K562 (cell line): ENCODE data around the gene RNFT1. TPM values are rescaled to one million over a fixed set of nuclear protein-coding genes. Genes with fewer than 3 reads are reported as not detected.
"Not testable (repeated sequence)": the region's sequence is repeated elsewhere in the genome, so short reads cannot be mapped to it uniquely, and the experiment has no call there.

Experiments
- ATAC-seq: fragments of 200-7000 bp; cut with Tn5 transposase; 3 replicates; pipeline ENCODE4 v1.9.1; 2020; ENCODE audit warnings: moderate library complexity
- BruUV-seq: library from RNA; stranded (reverse); fragments of 400-500 nt; replicated peaks from 2 replicates; lab custom pipeline; 2021; lab: Mats Ljungman, UMichigan
- CTCF ChIA-PET: fragments of 300-600 bp; formaldehyde crosslinking; extraction: SDS; loops from one replicate; lab custom pipeline; 2021; ENCODE audit warnings: low intra/inter-chr PET ratio; lab: Yijun Ruan, JAX
- POLR2A ChIA-PET: fragments of 300-600, 350-650 bp; sonication (Branson Sonifier 250); formaldehyde crosslinking; extraction: SDS; loops from one replicate; lab custom pipeline; 2021; ENCODE audit warnings: antibody characterized with exemption, inconsistent platforms; lab: Yijun Ruan, JAX
- DNase-seq, 4 experiments: peaks; one replicate each; pipeline versions ENCODE4 v3.0.0 to v3.0.0-alpha.2; 2011 to 2018; ENCODE audit warnings: low spot score in 3 of 4, mixed read lengths in 3 of 4; ENCODE audit errors: extremely low read depth in 1 of 4
- FAIRE-seq: peaks from 2 replicates; lab custom pipeline; 2011; peaks lifted over from hg19 to GRCh38; lab: Jason Lieb, UNC
- H2AFZ ChIP-seq: 2 replicates; pipeline ENCODE4 v1.6.0; 2011; ENCODE audit warnings: low read depth, low read length, control low read depth, inconsistent platforms
- H3K27ac ChIP-seq: fragments of 200-600 bp; 3 replicates; pipeline ENCODE4 v1.8.0; 2011; ENCODE audit warnings: low read depth, mild to moderate bottlenecking, control low read depth, inconsistent platforms, low read length, moderate library complexity, mixed read lengths; ENCODE audit errors: extremely low read depth
- H3K27me3 ChIP-seq, 2 experiments: fragments of 300-600 bp in 1 of 2; 2 replicates in 1 of 2; 3 replicates in 1 of 2; pipeline versions ENCODE4 v1.6.0 to v1.8.0; 2011; ENCODE audit warnings: inconsistent platforms in 2 of 2, low read length in 2 of 2, mild to moderate bottlenecking in 1 of 2, mixed read lengths in 1 of 2, moderate library complexity in 1 of 2; ENCODE audit not compliant: control insufficient read depth in 2 of 2, insufficient read depth in 2 of 2
- H3K36me3 ChIP-seq: fragments of 300-600 bp; 3 replicates; pipeline ENCODE4 v1.8.0; 2011; ENCODE audit warnings: mild to moderate bottlenecking, low read length, inconsistent platforms; ENCODE audit not compliant: control insufficient read depth, insufficient read depth
- H3K4me1 ChIP-seq, 2 experiments: fragments of 200-600 bp in 1 of 2; replicated peaks in 1 of 2; 2 replicates in 1 of 2; 3 replicates in 1 of 2; pipeline versions ENCODE4 v1.5.1 to v1.8.0; 2011; ENCODE audit warnings: inconsistent platforms in 2 of 2, low read length in 2 of 2, mild to moderate bottlenecking in 1 of 2, mixed read lengths in 1 of 2, moderate library complexity in 1 of 2; ENCODE audit not compliant: control insufficient read depth in 2 of 2, insufficient read depth in 2 of 2
- H3K4me2 ChIP-seq: 2 replicates; pipeline ENCODE4 v1.6.1; 2011; ENCODE audit warnings: low read length, control low read depth, inconsistent platforms, mixed read lengths; ENCODE audit not compliant: insufficient read depth
- H3K4me3 ChIP-seq: fragments of 200-600 bp; sonication (generic), shearing (Covaris generic); 2 replicates; pipeline ENCODE4 v1.5.1; 2016; ENCODE audit warnings: control low read depth, inconsistent platforms
- H3K79me2 ChIP-seq: fragments of 200-600 bp; 3 replicates; pipeline ENCODE4 v1.8.0; 2011; ENCODE audit warnings: low read length, inconsistent platforms; ENCODE audit not compliant: control insufficient read depth, insufficient read depth
- H3K9ac ChIP-seq, 2 experiments: 2 replicates each; pipeline versions ENCODE4 v1.6.0 to v1.6.1; 2011; ENCODE audit warnings: low read depth in 2 of 2, low read length in 2 of 2, control low read depth in 1 of 2, inconsistent platforms in 1 of 2, mild to moderate bottlenecking in 1 of 2, mixed read lengths in 1 of 2; ENCODE audit not compliant: insufficient read depth in 1 of 2
- H3K9me1 ChIP-seq: one replicate; pipeline ENCODE4 v1.6.0; 2011; ENCODE audit warnings: inconsistent platforms, mild to moderate bottlenecking, low read length, moderate library complexity; ENCODE audit not compliant: control insufficient read depth, insufficient read depth
- H3K9me3 ChIP-seq: replicated peaks from 2 replicates; pipeline ENCODE4 v1.5.1; 2011; ENCODE audit warnings: low read depth, low read length, inconsistent platforms; ENCODE audit not compliant: control insufficient read depth, insufficient read depth
- H4K20me1 ChIP-seq: replicated peaks from 2 replicates; pipeline ENCODE4 v1.6.1; 2011; ENCODE audit warnings: low read length, inconsistent platforms, mixed read lengths; ENCODE audit not compliant: control insufficient read depth, insufficient read depth
- WGBS: fragments of 100-300 bp; shearing (Covaris generic); methylation state at CpG from one replicate; pipeline ENCODE4 v1.1.6; 2016; ENCODE audit warnings: low coverage, mixed read lengths; ENCODE audit not compliant: insufficient coverage; ENCODE audit errors: missing lambda C conversion rate; 5-methylcytosine and 5-hydroxymethylcytosine counted together
- in situ Hi-C: fragments of 300-500 bp; cut with MboI; formaldehyde crosslinking; loops from 4 replicates; pipeline ENCODE4 v1.15.0; 2018; ENCODE audit warnings: inconsistent platforms, mixed read lengths
- intact Hi-C: fragments of 100-400 bp; cut with micrococcal nuclease; formaldehyde crosslinking; loops from 2 replicates; pipeline ENCODE4 v1.14.2; 2022
- polyA plus RNA-seq, 8 experiments: library from polyadenylated mRNA; depleted of rRNA in 4 of 8; stranded (reverse) in 5 of 8; unstranded in 3 of 8; fragments of >200 nt; fragmentation: Nextera tagmentation in 2 of 8; fragmentation: Illumina TruSeq in 1 of 8; extraction: Ambion mirVana in 2 of 8; extraction: Trizol in 1 of 8; gene quantifications; 2 replicates each; pipeline versions ENCODE4 v1.2.1 to v1.2.3, GENCODE V29; 2011 to 2014; ENCODE audit warnings: inconsistent platforms in 1 of 8, missing spikeins in 1 of 8
- total RNA-seq, 7 experiments: library from RNA; depleted of rRNA in 6 of 7; stranded (reverse); fragments of >200 nt in 6 of 7; fragmentation: Illumina TruSeq in 2 of 7; extraction: Trizol in 2 of 7; gene quantifications; 2 replicates each; pipeline versions ENCODE4 v1.2.1 to v1.2.3, GENCODE V29; 2011 to 2021; ENCODE audit warnings: low replicate concordance in 1 of 7
- TF ChIP-seq, protein P1 (sequence below), 3 experiments: fragments of 200-800 bp in 1 of 3; fragments of 250-450 bp in 1 of 3; fragments of 450-650 bp in 1 of 3; sonication (Bioruptor Pico) in 1 of 3; sonication (Bioruptor generic) in 1 of 3; formaldehyde crosslinking in 1 of 3; IDR thresholded peaks; 2 replicates each; pipeline versions ENCODE4 v1.6.1 to v1.8.0; 2016 to 2022; ENCODE audit warnings: mild to moderate bottlenecking in 2 of 3, missing genetic modification characterization in 2 of 3, missing compliant biosample characterization in 1 of 3, moderate library complexity in 1 of 3

RNFT1 gene
- total and polyA plus RNA-seq, 9 of the 15 experiments (the other 6 are each of a cell fraction or from before 2014, with no cell fraction given) = 15.8 to 61.3 (median 23.5) TPM

DNA sequence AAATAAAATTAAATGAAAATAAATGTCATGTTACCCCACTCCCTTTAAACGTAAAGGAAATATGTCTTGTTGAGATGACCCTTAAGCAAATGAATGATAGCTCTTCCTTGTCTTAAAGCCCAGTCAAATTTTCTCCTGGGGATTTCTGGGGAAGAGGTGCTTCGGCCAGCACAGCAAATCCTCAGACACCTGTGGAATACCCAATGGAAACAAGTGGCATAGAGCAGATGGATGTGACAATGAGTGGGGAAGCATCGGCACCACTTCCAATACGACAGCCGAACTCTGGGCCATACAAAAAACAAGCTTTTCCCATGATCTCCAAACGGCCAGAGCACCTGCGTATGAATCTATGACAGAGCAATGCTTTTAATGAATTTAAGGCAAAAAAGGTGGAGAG lies 18.1 kb downstream of the RNFT1 start:
- TF ChIP-seq, protein P1, sequence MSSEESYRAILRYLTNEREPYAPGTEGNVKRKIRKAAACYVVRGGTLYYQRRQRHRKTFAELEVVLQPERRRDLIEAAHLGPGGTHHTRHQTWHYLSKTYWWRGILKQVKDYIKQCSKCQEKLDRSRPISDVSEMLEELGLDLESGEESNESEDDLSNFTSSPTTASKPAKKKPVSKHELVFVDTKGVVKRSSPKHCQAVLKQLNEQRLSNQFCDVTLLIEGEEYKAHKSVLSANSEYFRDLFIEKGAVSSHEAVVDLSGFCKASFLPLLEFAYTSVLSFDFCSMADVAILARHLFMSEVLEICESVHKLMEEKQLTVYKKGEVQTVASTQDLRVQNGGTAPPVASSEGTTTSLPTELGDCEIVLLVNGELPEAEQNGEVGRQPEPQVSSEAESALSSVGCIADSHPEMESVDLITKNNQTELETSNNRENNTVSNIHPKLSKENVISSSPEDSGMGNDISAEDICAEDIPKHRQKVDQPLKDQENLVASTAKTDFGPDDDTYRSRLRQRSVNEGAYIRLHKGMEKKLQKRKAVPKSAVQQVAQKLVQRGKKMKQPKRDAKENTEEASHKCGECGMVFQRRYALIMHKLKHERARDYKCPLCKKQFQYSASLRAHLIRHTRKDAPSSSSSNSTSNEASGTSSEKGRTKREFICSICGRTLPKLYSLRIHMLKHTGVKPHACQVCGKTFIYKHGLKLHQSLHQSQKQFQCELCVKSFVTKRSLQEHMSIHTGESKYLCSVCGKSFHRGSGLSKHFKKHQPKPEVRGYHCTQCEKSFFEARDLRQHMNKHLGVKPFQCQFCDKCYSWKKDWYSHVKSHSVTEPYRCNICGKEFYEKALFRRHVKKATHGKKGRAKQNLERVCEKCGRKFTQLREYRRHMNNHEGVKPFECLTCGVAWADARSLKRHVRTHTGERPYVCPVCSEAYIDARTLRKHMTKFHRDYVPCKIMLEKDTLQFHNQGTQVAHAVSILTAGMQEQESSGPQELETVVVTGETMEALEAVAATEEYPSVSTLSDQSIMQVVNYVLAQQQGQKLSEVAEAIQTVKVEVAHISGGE (CRISPR knock-in tag; IDR thresholded peaks at IDR 0.05) = peak in 1 of 3 experiments; percentile 53; a peak in 1 of 6 replicates
- H3K27me3 ChIP-seq, H3K4me3 ChIP-seq, H2AFZ ChIP-seq, intact Hi-C loops, H3K79me2 ChIP-seq, H3K9me3 ChIP-seq, POLR2A ChIA-PET, ATAC-seq, BruUV-seq, H3K4me2 ChIP-seq, H3K27ac ChIP-seq, FAIRE-seq, H3K9me1 ChIP-seq, in situ Hi-C loops, H3K4me1 ChIP-seq, H3K9ac ChIP-seq, CTCF ChIA-PET, DNase-seq, H4K20me1 ChIP-seq: not testable (repeated sequence)
- H3K36me3 ChIP-seq = peaks cover 61% of the 10 kb centered on the region
- WGBS = 78% methylated on average over 7 of the region's 7 CpGs
